ENCODE data around the gene SLIT3.

SLIT3 gene

GRCh38 chr5:169300468-169301385 is at the start of gene SLIT3:
TSS of gene SLIT3 (minus strand) at chr5:169301139. CDS start at chr5:169300709, 430 bp downstream.
- DNase-seq (ENCODE audit: low read depth, low spot score) = peak; percentile 80

DNA sequence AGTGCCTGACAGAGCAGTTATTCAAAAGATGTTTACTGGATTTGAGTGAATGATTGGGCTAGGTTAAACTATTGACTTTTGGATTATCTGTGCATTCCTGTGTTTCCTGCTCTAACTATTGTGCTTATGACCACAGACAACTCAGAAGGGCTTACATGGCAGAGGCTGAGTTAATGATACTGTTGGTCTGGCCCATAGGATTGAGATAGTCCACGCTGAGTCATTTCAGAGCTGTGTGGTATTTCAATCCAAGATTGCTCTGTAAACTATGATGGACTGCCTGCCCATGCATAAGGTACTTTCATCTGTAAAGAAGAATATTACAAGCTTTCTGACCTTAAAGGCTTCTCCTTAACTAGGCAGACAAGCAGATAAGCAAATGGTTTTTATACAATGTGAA is 49.1 kb upstream of the SLIT3 start:
- DNase-seq (ENCODE audit: low read depth, low spot score) = no peak

DNA sequence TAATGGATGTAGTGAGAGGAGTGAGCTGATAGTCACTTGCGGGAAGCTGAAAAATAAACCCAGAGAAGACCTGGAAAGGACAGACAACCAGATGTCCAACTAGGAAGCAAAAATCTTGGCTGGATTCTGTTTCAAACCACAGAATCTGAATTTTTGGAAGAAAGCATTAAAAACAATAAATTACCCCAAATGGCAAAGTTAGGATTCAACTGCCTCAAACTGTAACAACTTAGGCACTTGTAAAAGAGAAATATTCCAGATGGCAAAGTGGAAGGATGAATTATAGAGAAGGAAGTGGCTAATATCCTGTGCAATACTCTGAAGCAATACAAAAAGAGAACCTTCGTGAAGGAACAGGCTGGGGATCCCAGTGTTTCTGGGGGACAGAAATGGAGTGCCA is 46.8 kb upstream of the SLIT3 start:
- no peak for DNase-seq (ENCODE audit: low read depth, low spot score)

- no peak for DNase-seq (ENCODE audit: low read depth, low spot score)
Measured at GRCh38 chr5:169344629-169345028, 43.7 kb upstream of the SLIT3 start.

DNA sequence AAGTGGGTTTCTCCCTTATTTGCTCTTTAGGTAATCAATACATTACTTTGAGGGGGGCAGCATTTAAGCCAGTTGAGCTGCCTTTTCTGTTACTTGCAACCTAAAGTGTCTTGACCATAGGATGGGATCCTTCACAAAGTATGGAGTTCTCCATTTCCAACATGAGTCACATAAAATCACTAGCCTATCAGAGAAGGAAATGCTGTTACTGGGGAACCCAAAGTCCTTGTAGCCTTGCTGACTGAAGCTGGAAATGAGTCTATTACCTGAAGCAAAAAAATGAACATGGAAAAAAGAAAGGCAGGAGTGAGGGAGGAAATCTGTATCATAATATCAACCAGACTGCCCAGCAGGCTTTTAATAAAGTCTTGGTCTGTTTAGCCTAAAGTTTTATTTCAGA is 42.8 kb upstream of the SLIT3 start:
- no peak for DNase-seq (ENCODE audit: low read depth, low spot score)

GRCh38 chr5:169341556-169341955 is 40.6 kb upstream of the SLIT3 start:
- DNase-seq (ENCODE audit: low read depth, low spot score) = no peak

- no peak for DNase-seq (ENCODE audit: low read depth, low spot score)
Measured at GRCh38 chr5:169339869-169340268, 38.9 kb upstream of the SLIT3 start.

- no peak for DNase-seq (ENCODE audit: low read depth, low spot score)
Measured at GRCh38 chr5:169336242-169336641, 35.3 kb upstream of the SLIT3 start.

- DNase-seq (ENCODE audit: low read depth, low spot score) = no peak
Measured at GRCh38 chr5:169335806-169336205, 34.9 kb upstream of the SLIT3 start.

- no peak for DNase-seq (ENCODE audit: low read depth, low spot score)
Measured at GRCh38 chr5:169333518-169333917, 32.6 kb upstream of the SLIT3 start.

GRCh38 chr5:169331292-169331852 is 30.4 kb upstream of the SLIT3 start:
- DNase-seq (ENCODE audit: low read depth, low spot score) = no peak

DNA sequence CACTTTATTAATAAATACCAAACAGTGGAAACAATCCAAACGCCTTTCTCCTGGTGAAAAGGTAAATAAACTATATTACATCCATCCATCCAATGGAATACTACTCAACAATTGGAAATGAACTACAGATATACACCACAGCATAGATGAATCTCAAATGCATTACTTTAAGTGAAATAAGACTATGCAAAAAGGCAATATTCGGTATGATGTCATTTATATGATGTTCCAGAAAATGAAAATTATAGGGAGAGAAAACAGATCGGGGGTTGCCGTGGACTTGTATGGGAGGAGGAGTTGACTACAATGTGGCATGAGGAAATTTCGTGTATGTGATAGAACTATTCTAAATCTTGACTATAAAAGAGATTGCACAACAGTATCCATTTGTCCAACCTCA is 27.5 kb upstream of the SLIT3 start:
- DNase-seq (ENCODE audit: low read depth, low spot score) = no peak

DNA sequence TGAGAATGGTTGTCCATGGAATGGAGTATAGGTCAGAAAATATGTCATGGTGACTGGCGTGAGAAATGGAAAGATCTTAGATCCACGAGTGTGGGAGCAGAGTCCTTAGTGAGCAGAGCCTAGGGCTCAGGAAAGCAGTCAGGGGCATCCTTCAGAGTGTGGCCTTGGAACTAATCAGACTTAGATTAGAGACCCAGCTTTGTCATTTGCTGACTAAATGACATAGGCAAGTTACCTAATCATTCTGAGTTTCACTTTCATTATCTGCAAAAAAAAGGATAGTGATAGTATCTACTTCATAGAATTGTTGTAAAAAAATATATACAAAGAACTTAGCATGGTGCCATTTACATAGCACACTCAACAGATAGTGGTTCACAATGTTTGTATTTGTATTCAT is 24.3 kb upstream of the SLIT3 start:
- no peak for DNase-seq (ENCODE audit: low read depth, low spot score)

DNA sequence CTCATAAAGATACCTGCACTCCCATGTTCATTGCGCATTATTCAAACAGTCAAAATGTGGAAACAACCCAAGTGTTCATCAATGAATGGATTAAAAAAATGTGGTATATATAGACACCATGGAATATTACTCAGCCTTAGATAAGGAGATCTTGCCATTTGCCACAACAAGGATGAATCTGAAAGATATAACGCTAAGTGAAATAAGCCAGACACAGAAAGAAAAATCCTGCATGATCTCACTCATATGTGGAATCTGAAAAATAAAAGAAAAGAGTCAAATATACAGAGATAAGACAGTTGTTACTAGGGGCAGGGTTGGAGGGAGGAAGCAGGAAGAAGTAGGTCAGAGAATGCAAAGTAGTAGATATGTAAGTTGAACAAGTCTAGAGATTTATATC is 17.6 kb upstream of the SLIT3 start:
- DNase-seq (ENCODE audit: low read depth, low spot score) = no peak

- DNase-seq (ENCODE audit: low read depth, low spot score) = no peak
Measured at GRCh38 chr5:169307646-169308045, 6.7 kb upstream of the SLIT3 start.

GRCh38 chr5:169305366-169305765 is 4.4 kb upstream of the SLIT3 start:
- no peak for DNase-seq (ENCODE audit: low read depth, low spot score)

DNA sequence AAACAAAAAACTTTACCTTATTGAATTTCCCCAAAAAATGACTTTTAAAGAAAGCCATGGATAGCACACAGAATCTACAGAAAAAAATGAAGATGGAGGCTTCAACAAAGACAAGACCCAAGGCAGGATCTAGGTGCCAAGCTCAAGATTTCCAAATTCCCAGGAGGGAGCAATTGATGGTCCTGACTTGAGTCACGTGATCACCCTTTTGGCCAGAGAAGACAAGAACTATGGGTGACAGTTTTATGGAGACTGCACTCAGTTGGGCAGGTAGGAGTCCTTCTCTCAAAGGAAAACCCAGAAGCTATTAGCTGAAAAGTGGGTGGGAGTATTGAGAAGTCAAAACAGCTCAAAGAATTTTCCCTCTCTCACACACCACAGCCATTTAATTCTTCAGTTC is 3.2 kb upstream of the SLIT3 start:
- DNase-seq (ENCODE audit: low read depth, low spot score) = no peak

DNA sequence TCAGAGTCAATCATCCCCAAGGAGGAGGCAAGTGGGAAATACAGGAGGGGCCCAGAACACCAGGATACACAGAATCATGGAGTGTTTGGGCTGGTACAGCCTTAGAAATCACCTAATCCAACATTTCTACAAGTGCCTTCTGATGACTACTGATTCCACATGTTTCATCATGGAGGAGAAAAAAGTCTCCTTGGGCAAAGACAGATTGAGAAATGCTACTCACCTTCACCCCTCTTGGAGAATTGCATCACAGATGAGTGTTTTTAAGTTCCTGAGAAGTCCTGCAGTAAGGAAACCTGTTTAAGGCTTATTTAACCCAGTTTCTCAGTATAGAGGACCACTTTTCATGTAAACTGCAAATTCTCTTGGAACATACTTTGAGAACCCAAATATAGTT is 2.2 kb upstream of the SLIT3 start:
- DNase-seq (ENCODE audit: low read depth, low spot score) = no peak

DNA sequence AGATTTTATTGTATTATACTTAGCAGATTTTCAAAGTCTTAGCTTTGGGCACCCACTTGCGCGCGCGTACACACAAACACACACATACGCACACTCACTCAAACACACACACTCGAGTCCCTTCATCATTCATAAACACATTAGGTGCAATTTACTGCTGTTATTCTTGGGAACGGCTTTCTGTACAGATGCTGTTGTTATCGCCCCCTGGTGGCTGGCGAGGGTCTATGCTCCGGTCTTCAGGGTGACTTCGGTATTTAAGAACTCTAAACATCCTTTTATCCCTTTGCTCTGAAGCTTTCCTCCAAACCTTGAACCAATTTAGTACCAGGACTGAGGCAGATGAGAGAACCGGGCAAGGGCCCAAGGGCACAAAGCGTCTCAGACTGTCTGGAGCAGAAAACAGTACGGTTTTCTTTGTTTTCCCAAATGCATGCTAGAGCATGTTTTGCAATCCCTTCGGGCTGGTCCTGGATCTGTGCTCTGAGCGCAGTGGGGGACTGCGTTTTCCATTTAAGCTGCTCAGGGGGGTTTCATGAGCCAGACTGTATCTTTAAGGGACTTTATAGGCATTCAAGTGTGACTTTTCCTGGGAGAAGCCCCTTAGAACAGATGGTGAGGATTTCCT is 1.7 kb upstream of the SLIT3 start:
- DNase-seq (ENCODE audit: low read depth, low spot score) = peak; percentile 79

- no peak for DNase-seq (ENCODE audit: low read depth, low spot score)
Measured at GRCh38 chr5:169301986-169302385, 1.0 kb upstream of the SLIT3 start.

GRCh38 chr5:169301386-169301934 is 521 bp upstream of the SLIT3 start:
- DNase-seq (ENCODE audit: low read depth, low spot score) = no peak

- peak; percentile 27 for DNase-seq (ENCODE audit: low read depth, low spot score)
Measured at GRCh38 chr5:169299663-169300467, 1.1 kb downstream of the SLIT3 start.
